SH-SY5Y (cell line): Measurements from ENCODE around the gene PPP3CA.

Source experiments
- GATA2 ChIP-seq: IDR thresholded peaks from 2 replicates; pipeline ENCODE4 v1.6.1; 2011; ENCODE audit warnings: mild to moderate bottlenecking, low read depth, low read length
- GATA3 ChIP-seq: IDR thresholded peaks from 2 replicates; pipeline ENCODE4 v1.6.1; 2011; ENCODE audit warnings: low read depth, mild to moderate bottlenecking, low read length, moderate library complexity

GRCh38 chr4:101292214-101292613, 55.1 kb downstream of the PPP3CA start:
- TF ChIP-seq GATA2 = peak; percentile 68
- no peak for TF ChIP-seq GATA3
